NCI-H2107 (cell line): ENCODE data around the gene USF2.
A peak's percentile ranks its signal among the peaks of the same experiment; 100 is the strongest.
"Not testable (repeated sequence)": the region's sequence is repeated elsewhere in the genome, so short reads cannot be mapped to it uniquely, and the experiment has no call there.

ENCODE experiments used
- DNase-seq: peaks from one replicate; lab custom pipeline; 2025; lab: John Stamatoyannopoulos, UW

USF2 gene, protein sequence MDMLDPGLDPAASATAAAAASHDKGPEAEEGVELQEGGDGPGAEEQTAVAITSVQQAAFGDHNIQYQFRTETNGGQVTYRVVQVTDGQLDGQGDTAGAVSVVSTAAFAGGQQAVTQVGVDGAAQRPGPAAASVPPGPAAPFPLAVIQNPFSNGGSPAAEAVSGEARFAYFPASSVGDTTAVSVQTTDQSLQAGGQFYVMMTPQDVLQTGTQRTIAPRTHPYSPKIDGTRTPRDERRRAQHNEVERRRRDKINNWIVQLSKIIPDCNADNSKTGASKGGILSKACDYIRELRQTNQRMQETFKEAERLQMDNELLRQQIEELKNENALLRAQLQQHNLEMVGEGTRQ

DNA sequence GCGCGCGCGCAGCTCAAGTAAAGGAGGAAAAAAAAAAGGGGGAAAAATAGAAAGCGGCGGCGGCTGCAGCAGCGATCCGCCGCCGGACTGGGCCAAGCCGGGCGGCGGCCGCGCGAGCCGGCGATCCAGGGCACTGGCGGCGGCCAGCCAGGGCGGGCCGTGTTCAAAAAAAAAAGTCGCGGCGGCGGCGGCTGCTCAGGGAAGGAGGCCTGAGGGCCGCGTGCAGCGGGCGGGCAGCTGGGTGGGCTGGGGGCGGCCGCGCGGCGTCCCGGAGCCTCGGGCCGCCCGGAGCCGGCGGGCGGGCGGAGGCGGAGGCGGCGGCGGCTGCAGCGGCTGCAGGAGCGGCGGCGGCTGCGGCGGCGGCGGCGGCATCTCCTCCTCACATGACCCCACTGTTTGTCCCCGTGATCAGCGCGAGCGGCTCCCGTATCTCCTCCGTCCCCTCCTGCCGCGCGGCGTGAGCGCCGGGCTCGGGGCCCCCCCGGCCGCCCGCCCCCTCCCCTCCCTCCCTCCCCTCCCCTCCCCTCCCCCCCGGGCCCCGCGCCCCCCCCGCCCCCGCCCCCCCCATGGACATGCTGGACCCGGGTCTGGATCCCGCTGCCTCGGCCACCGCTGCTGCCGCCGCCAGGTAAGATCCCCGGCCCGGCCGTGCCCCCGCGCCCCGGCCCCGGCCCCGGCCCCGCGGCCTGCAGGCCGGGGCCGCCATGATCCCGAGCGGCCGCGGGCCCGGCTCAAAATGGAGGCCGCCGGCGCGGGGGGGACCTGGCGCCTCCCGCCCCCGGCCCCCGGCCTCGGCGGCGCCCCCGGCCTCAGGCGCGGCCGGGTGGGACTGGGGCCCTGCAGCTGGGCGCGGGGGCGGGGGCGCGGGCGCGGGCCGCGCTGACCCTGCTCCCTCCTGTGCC, at the start of gene USF2:
Gene USF2, plus strand, starts transcription at position 427 of the 902 bp plus-strand sequence. Its CDS starts 140 bp downstream, at position 567.
- peak; percentile 52 for DNase-seq

DNA sequence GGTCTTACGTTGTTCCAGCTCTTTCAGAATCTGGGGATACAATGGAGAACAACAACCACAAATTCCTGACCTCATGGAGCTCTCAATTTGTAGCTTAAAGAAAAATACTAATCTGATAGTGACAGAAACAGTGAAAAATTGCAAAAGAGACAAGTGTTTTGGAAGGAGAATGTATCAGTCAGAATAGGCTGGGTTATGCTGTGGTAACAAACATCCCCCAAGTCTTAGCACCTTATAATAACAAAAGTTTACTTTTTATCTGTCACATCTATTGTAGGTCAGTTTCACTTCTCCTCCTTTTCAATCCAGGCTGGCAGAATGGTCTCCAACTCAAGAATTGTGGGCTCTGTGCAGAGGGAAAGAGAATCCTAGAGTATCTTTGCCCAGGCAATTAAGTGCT, 49.8 kb upstream of the USF2 start:
- DNase-seq: no peak

DNA sequence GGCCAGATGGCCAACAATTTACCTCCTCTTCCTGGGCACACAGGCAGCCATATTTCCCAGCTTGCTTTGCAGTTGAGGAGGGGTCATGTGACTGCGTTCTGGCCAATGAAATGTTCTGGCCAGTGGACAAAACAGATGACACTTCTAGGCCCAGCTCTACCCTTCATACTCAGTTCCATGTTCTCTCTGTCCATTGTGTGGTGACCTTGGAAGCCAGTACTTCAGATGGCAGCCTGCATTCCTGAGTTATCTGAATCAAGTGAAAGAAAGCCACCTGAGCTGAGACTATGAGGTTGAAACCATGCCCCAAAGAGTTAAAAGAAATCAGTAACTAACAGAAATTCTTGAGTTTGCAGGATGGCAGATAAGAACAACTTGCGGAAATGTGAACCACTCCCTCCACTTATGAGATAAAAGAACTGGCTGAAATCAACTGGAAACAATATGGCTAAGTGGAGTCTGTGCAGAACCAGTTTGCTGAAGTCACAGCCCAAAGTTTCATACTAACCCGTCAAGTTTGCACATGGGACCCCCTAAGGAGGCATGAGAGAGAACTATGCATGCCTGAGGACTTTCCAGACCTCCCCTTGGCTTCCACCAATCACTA, 48.3 kb upstream of the USF2 start:
- no peak for DNase-seq

DNA sequence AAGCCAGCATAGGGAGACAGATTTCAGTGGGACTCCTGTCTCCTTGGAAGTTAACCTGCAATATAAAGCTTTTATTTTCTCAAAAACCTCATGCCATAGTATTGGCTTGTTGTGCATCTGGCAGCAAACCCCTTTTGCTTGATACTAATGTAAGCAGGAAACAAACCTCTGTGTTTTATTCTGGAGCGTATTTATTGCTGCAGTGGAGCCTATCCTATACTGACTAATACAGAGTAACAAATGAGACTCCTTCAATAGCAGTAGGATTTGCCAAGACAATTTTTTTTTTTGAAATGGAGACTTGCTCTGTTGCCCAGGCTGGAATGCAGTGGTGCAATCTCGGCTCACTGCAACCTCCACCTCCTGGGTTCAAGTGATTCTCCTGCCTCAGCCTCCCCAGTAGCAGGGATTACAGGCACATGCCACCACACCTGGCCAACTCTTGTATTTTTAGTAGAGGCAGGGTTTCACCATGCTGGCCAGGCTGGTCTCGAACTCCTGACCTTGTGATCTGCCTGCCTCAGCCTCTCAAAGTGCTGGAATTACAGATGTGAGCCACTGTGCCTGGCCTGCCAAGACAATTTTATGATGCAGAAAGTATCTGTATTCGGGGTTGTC, 47.7 kb upstream of the USF2 start:
- DNase-seq: not testable (repeated sequence)

DNA sequence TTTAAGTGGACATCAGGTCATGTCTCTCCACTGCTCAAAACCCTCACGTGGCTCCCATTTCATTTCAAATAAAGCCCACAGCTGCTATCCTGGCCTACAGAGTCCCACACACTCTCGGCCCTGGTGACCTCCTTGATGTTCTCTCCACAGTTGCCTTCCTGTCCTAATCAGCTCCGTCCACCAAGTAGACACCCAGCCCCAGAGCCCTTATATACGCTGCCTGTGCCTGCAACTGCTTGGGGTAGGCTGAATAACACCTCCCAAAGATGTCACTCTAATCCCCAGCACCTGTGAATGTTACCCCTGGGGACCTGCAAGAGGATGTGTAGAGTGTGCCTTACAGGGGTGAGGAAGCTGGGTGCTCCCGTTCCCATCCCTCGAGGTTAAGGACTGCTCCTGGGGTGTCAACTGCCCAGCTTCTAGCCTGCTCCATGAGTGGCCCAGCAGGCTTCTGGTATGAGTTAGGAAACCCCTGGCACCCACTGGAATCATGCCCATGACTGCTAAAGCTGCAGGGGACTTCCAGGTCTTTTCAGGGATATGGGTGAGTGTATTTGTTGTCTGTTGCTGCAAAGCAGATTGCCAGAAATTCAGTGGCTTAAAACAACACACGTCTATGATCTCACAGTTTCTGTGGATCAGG, 46.3 kb upstream of the USF2 start:
- no peak for DNase-seq

DNA sequence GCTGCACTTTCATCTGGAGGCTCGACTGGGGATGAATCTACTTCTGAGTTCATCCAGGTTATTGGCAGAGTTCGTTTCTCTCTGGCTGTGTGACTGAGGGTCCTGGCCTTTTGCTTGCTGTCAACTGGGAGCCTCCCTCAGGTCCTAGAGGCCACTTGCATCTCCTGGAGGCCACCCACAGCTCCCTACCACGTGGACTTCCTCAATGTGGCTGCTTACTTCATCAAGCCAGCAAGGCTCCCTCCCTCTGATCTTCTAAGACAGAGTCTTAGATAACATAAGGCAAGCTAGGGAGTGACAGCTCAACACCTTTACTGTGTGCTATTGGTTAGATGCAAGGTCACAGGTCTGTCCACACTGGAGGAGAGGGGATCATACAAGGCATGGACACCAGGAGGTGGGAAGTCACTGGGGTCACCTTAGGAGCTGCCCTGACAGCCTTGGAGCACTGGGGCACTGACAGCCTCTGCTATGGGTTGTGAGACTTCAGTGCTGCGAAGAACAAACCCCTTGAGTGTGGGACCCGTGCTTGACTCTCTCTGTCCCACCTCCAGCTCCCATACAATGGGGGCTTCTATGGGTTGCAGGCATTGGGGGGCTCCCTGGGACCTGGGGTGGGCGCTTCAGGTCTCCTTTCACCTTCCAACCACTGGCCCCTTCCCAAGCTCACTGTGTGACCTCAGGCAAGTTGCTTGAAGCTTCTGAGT, 45.5 kb upstream of the USF2 start:
- DNase-seq: no peak

DNA sequence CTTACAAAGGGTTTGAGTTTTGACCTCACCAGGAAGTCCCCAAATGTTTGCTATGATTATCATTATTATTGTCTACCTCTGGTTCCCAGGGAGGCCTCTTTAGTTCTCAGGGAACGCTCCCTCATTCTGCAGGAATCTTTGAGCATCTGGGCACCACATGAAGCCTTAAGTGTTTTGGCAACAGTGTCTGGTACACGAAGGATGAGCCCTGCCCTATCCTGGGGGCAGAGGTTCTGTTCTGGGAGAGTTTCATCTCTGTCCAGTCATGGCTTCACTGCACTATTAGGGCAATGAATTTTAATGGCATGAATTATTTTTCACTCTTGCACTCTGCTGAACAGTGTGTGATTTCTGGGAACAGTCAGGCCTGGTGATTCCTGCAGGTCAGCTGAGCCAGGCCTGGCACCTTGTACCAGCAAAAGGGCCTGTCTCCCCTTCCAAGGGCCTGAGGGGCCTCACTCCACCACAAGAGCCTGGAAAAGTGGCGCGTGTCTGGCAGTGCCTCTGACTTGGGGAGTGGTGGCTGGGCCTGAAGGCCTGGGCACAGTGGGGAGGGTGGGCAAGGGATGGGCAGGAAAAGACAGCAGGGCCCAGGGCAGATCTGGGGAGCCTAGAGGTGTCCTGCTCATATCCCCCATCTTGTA, 44.8 kb upstream of the USF2 start:
- DNase-seq: no peak

DNA sequence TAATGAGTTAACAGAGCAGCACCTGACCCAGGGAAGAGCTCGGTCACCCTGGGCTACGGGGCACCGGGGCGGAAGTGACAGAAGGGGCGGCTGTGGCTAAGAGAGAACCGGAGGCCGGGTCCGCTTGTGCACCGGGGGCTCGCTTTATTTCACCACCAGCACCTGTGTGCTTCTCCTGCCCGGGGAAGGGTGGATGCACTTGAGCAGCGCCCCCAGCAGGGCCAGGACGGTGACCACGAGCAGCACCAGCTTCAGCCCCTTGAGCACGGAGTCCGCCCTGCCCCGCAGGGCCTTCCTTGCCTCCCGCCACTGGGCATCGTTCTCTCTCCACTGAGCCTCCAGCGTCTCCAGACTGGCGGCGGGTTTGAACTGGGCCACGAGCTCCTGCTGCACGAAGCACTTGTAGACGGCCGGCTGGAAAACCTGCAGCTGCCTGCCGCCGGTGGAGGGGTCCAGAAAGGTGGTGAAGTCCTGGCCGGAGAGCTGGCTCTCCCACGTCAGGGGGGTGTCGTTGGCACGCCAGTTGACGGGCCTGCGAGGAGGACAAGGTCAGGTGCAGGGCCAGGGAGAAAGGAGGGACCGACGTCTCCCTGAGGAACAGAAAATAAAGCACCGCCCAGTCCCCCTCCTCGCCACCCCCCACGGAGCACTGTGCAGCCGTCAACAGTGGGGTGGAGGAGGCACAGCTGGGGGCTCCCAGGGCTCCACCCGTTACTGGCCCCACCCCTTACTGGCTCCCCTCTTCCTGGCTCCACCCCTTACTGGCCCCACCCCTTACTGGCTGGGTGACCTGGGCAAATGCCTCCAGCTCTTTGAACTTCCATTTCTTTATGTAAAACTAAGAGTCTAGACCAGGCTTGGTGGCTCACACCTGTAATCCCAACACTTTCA, 43.8 kb upstream of the USF2 start:
- no peak for DNase-seq

DNA sequence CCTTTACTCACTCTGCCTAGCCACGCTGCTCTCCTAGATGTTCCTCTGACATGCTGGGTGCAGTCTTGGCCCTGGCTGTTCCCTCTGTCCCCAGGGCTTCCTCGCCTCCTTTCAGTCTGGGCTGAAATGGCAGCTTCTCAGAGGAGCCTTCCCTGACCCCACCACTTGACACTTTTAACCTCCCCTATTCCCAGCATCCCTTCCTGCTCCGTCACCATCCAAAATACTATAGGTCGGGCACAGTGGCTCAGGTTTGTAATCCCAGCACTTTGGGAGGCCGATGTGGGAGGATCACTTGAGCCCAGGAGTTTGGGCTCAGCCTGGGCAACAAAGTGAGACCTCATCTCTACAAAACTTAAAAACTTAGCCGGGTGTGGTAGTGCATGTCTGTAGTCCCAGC, 42.8 kb upstream of the USF2 start:
- DNase-seq: no peak

DNA sequence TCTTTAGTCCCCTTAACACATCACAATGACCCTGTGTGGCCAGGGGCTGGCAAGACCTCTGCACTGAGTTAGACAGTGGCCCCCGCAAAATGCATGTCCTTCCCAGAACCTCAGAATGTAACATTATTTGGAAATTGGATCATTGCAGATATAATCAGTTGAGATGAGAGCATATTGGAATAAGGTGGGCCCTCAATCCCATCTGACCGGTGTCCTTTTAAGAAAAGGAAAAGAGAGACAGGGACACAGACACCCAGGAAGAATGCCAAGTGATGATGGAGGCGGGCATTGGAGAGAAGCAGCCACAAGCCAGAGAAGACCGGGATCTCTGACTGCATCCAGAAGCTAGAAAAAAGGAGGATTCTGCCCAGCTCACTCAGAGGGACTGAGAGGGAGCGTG, 42.0 kb upstream of the USF2 start:
- DNase-seq: no peak

DNA sequence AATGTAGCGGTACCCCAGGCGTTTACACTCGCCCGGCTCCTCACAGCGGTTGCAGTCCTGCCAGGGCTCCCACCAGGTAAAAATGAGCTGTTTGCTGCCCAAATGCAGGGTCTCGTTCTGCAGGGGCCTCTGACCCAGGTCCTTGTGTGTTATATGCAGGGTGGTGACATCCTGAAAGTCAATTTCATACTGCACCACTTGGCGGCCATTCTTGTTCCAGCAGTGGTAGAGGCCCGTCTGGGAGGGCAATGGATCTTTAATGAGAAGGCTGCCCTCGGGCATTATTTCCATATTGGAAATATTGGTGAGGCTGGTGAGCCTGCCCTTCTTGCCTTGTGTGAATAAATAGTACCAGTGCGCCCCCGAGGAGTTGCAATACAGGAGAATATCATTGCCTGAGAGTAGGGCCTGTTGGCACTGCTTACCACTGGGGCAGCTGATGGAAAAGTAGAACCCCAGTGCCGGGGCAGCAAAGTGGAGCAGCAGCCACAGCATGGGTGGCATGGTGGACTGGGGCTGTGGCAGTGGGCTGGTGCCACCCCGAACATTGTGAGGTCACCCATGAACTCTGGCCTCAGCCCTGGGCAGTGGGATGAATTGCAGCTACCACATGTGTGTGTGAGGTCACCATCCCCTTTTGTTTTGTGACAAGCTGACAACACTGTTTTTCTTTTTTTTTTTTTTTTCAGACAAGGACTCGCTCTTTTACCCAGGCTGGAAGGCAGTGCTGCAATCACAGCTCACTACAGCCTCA, 40.4 kb upstream of the USF2 start, which contains the start of gene FAM187B:
Gene FAM187B, minus strand, starts transcription at position 563 of the 754 bp plus-strand sequence. Its CDS starts 59 bp downstream, at position 504.
- DNase-seq: no peak

DNA sequence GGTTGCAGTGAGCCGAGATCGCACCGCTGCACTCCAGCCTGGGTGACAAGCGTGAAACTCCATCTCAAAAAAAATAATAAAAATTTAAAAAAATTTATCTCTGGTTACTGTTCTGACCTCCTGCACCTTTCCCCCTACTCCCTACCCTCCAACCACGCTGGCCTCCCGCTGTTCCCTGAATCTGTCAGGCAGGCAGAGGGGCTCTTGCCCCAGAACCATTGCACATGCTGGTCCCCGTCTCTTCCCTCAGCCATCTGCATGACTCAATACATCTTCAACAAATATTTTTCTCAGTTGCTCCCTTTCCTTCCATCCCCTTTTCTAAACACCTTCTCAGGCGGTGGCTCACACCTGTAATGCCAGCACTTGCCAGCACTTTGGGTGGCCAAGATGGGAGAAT, 39.2 kb upstream of the USF2 start:
- DNase-seq: no peak

DNA sequence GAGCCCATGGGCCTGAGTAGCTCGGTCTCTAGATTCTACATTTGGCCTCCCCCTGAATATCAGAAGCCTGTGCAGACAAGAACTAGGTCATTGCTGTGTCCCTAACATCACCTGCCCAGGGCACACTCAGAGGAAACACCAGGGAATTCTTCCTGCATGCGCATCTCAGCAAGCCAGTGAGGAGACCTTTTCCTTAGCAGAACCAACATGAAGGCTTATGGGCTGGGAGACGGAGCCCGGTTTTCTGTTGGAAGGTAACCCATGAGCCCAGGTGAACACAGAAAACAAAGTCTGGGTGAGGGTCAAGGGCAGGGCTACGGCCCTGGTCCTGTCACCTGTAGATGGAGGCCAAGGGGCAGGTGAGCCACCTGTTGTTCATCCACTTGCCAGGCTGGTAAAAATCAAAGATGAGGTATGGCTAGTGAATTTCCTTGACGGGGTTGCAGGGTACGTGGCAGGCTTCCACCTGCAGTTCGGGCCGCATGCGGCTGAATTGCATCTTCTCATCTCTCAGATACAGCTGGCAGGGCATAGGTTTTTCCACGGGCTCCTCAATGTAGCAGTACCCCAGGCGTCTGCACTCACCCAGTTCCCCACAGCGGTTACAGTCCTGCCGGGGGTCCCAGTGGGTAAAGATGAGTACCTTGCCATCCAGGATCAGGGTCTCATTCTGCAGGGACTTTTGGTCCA, 36.7 kb upstream of the USF2 start:
- no peak for DNase-seq

DNA sequence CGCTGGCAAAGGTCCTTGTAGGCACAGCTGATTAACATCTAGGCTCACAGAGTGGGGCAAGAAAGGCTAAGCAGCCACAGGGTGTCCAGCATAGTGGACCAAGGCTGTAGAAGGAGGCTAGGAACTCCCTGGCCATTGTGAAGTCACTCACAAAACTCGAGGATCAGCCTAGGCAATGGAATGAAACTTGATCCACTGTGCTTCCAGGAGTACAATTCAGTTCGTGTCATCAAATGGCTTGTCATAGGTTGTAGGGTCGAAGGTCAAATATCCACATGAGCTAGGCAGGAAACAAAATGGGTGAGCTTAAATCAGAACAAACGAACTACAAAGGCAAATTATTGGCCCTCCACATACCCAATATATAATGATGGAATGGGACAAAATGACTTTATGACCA, 35.9 kb upstream of the USF2 start:
- no peak for DNase-seq

DNA sequence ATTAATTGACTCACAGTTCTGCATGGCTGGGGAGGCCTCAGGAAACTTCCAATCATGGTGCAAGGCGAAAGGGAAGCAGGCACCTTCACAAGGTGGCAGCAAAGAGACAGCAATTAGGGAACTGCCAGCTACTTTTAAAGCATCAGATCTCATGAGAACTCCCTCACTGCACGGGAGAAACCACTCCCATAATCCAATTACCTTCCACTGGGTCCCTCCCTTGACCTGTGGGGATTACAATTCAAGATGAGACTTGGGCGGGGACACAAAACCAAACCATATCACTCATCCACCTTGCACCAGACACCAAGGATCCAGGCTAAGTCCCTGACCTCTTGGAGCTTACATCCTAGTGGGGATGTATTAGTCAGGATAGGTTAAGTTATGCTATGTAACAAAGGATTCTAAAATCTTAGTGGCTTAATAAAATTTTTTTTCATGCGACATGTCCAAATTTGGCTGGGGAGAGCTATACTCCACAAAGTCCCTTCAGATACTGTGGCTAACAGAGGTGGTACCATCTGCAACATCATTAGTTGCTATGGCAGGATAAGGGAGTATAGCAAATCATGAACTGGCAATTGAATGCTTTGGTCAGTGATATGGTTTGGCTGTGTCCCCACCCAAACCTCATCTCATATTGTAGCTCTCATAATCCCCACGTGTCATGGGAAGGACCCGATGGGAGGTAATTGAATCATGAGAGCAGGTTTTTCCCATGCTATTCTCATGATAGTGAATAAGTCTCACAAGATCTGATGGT, 31.9 kb upstream of the USF2 start:
- DNase-seq: no peak

DNA sequence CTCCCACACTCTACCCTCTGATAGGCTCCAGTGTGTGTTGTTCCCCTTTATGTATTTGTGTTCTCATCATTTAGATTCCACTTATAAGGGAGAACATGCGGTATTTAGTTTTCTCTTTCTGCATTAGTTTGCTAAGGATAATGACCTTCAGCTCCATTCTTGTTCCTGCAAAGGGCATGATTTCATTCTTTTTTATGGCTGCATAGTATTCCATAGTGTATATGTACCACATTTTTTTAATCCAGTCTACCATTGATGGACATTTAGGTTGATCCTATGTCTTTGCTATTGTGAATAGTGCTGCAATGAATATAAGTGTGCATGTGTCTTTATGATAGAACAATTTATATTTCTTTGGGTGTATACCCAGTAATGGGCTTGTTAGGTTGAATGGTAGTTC, 29.2 kb upstream of the USF2 start:
- DNase-seq: not testable (repeated sequence)

DNA sequence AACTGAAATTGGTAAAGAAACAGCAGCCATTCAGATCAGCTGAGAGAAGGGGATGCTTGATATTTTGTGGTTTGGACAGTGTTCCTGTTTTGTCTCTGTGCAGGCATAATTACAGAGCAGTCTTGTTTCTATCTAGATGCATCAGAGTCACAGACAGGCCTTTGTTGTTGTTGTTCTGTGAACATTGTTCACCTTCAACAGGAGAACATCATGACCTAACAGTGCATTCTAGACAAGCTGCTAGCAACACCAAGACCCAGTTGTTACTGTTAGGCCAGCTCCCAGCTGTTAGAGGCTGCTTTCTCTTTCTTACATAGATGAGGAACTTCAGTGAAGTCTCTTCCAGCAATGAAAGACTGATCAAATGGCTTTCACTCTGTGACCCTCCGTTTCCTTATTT, 28.4 kb upstream of the USF2 start:
- DNase-seq: no peak
